Stomach (tissue), 4 donors: ENCODE data around the gene D2HGDH.

Experiments
- EP300 ChIP-seq: sonication (generic); formaldehyde crosslinking; IDR thresholded peaks from one replicate; pipeline ENCODE4 v1.6.1; 2017; ENCODE audit warnings: antibody characterized with exemption
- POLR2A ChIP-seq, 4 donors: fragments of 450-650 bp; IDR thresholded peaks; one replicate each; pipeline ENCODE4 v1.6.1; 2016; ENCODE audit warnings: antibody characterized with exemption in 4 of 4, control low read depth in 2 of 4, mild to moderate bottlenecking in 1 of 4, moderate library complexity in 1 of 4
- POLR2AphosphoS5 ChIP-seq, 3 donors: sonication (generic); formaldehyde crosslinking; IDR thresholded peaks; one replicate each; pipeline ENCODE4 v1.6.1; 2016; ENCODE audit warnings: antibody characterized with exemption in 3 of 3
- TF ChIP-seq, protein P1 (sequence below), 7 experiments: fragments of 450-650 bp in 4 of 7; fragments of 200-600 bp in 3 of 7; sonication (generic) in 3 of 7; IDR thresholded peaks; one replicate each; pipeline ENCODE4 v1.5.1; 2016 to 2019; ENCODE audit warnings: antibody characterized with exemption in 7 of 7, control low read depth in 2 of 7, mild to moderate bottlenecking in 1 of 7

DNA sequence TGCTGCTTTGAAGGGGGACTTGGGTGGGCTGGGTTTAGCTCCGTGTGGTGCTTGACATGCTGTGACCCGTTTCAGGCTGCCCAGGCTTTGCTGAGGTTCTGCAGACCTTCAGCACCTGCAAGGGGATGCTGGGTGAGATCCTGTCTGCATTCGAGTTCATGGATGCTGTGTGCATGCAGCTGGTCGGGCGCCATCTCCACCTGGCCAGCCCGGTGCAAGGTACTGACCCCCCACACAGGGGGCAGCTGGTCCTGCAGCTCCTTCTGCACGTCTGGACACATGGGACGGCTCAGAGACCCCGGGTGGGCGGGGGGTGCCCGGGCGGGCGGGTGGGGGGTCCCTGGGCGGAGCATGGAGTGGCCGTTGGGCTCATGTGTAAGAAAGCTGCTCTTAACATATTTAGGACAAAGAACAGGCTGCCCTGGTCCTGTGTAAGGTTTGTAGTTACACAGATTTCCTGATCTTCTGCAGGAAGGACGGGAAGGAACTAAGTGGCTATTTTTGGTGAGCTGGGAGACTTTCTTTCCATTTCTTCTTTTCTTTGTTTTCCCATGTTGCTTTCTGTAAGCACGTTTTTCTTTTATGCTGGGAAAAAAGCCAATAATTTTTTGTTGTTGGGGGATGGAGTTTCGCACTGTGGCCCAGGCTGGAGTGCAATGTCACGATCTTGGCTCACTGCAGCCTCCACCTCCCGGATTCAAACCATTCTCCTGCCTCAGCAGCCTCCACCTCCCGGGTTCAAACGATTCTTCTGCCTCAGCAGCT is 15.8 kb downstream of the D2HGDH start:
- TF ChIP-seq, protein P1, sequence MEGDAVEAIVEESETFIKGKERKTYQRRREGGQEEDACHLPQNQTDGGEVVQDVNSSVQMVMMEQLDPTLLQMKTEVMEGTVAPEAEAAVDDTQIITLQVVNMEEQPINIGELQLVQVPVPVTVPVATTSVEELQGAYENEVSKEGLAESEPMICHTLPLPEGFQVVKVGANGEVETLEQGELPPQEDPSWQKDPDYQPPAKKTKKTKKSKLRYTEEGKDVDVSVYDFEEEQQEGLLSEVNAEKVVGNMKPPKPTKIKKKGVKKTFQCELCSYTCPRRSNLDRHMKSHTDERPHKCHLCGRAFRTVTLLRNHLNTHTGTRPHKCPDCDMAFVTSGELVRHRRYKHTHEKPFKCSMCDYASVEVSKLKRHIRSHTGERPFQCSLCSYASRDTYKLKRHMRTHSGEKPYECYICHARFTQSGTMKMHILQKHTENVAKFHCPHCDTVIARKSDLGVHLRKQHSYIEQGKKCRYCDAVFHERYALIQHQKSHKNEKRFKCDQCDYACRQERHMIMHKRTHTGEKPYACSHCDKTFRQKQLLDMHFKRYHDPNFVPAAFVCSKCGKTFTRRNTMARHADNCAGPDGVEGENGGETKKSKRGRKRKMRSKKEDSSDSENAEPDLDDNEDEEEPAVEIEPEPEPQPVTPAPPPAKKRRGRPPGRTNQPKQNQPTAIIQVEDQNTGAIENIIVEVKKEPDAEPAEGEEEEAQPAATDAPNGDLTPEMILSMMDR (IDR thresholded peaks at IDR 0.05): no peak
- TF ChIP-seq POLR2AphosphoS5 (IDR thresholded peaks at IDR 0.05) (no peak), POLR2A (IDR thresholded peaks at IDR 0.05) (no peak), EP300 (no peak)
